H1 (cell line): ENCODE data around the gene SP7. TPM values are rescaled to one million over a fixed set of nuclear protein-coding genes. Genes with fewer than 3 reads are reported as not detected.

Source experiments
- CBX8 ChIP-seq: fragments of 300-800, 300-1000 bp; sonication (generic); IDR thresholded peaks from 2 replicates; pipeline ENCODE4 v1.7.1; 2016; ENCODE audit warnings: low read depth, low read length, borderline replicate concordance
- POU5F1 ChIP-seq: IDR thresholded peaks from 2 replicates; pipeline ENCODE4 v1.6.1; 2011; ENCODE audit warnings: low read depth, mild to moderate bottlenecking, low read length, moderate library complexity
- polyA plus RNA-seq, 7 experiments: library from polyadenylated mRNA; depleted of rRNA in 3 of 7; stranded (reverse) in 5 of 7; unstranded in 2 of 7; fragments of >200 nt in 5 of 7; fragments of 200-250 nt in 2 of 7; gene quantifications; 1 replicate in 5 of 7; 2 replicates in 1 of 7; 4 replicates in 1 of 7; pipeline versions ENCODE4 v1.2.1 to v1.2.3, GENCODE V29; 2011 to 2013; ENCODE audit warnings: missing spikeins in 2 of 7, mixed read lengths in 2 of 7
- total RNA-seq: library from RNA; stranded (reverse); fragmentation: NEBNext Ultra II Directional; extraction: Animal tissue kit (Norgen Biotek cat#: 25700); gene quantifications from 2 replicates; pipeline ENCODE4 v1.2.1, GENCODE V29; 2021

Gene SP7
- total and polyA plus RNA-seq, 2 of the 8 experiments (the other 6 are each of a cell fraction or from before 2014, with no cell fraction given), result 0.12 to 0.13 TPM

GRCh38 chr12:53383258-53383657 is 47.1 kb upstream of the SP7 start (continued):
- no peak for TF ChIP-seq POU5F1
- TF ChIP-seq CBX8, result no peak
